Activated T-helper 17 cell treated with anti-CD3 and anti-CD28 coated beads, Interleukin-2, amount 50 U/mL, for 72 hours (primary cell): ENCODE measurements around the gene MVP. TPM values are rescaled to one million over a fixed set of nuclear protein-coding genes. Genes with fewer than 3 reads are reported as not detected.
A peak's percentile ranks its signal among the peaks of the same experiment; 100 is the strongest.
"Not testable (repeated sequence)": the region's sequence is repeated elsewhere in the genome, so short reads cannot be mapped to it uniquely, and the experiment has no call there.

Experiments used
- ATAC-seq: fragments of 150-1000 bp; cut with Tn5 transposase; replicated peaks from 2 replicates; pipeline ENCODE4 v1.10.0; 2021; ENCODE audit warnings: mild to moderate bottlenecking, moderate library complexity
- H3K27ac Mint-ChIP-seq: one replicate; pipeline ENCODE4 v1.8.0; 2022; ENCODE audit warnings: mixed read lengths
- H3K27me3 Mint-ChIP-seq: one replicate; pipeline ENCODE4 v1.8.0; 2022; ENCODE audit warnings: mixed read lengths
- H3K36me3 Mint-ChIP-seq: one replicate; pipeline ENCODE4 v1.8.0; 2022; ENCODE audit warnings: low read depth, mild to moderate bottlenecking, mixed read lengths
- H3K4me1 Mint-ChIP-seq: one replicate; pipeline ENCODE4 v1.8.0; 2022; ENCODE audit warnings: mixed read lengths
- H3K4me3 Mint-ChIP-seq: one replicate; pipeline ENCODE4 v1.8.0; 2022; ENCODE audit warnings: mild to moderate bottlenecking, mixed read lengths
- H3K9me3 Mint-ChIP-seq: one replicate; pipeline ENCODE4 v1.8.0; 2022; ENCODE audit warnings: mixed read lengths
- total RNA-seq, 2 donors: library from RNA; stranded (reverse); gene quantifications; one replicate each; pipeline ENCODE4 v1.2.3, GENCODE V29; 2022

Gene MVP
- total RNA-seq, 2 donors from 2014 or later, result 101 to 133 TPM

GRCh38 chr16:29852654-29853053, 32.4 kb downstream of the MVP start:
- Mint-ChIP-seq H3K9me3 (no peaks in the 10 kb centered on the region), H3K4me3 (no peak overlapping the region), H3K27me3 (no peaks in the 10 kb centered on the region), H3K27ac (no peak overlapping the region), H3K4me1 (no peaks in the 10 kb centered on the region), H3K36me3 (peaks cover 33% of the 10 kb centered on the region)
- no peak for ATAC-seq

- H3K4me3 Mint-ChIP-seq, result no peak overlapping the region
- ATAC-seq, result peak; percentile 31
- H3K27ac Mint-ChIP-seq, result no peak overlapping the region
- H3K36me3 Mint-ChIP-seq, result peaks cover 30% of the 10 kb centered on the region
- no peaks in the 10 kb centered on the region for H3K9me3 Mint-ChIP-seq
- no peaks in the 10 kb centered on the region for H3K27me3 Mint-ChIP-seq
- H3K4me1 Mint-ChIP-seq, result no peaks in the 10 kb centered on the region
These were observed 34.3 kb downstream of the MVP start for GRCh38 chr16:29854520-29855100.

DNA sequence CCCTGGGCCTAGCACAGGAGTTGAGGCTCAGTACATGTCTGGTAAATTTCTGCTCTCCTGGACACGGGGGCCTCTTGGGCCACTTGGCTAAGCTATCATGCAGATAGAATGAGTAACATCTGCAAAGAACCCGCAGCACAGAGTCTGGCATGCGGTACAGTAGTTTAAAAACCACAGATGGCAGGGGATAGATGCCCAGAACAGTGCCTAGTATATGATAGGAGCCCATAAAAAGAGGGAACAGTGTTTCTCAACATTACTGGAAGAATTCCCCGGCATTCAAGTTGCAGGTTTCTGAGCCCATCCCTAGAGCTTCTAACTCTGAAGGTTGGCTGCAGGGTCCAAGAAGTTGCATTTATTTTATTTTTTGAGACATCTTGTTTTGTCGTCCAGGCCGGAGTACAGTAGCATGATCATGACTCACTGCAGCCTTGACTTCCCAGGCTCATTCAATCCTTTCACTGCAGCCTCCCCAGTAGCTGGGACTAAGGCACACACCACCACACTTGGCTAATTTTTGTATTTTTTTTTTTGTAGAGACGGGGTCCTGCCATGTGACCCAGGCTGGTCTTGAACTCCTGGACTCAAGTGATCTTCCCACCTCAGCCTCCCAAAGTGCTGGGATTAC, 37.0 kb downstream of the MVP start:
- no peaks in the 10 kb centered on the region for H3K27me3 Mint-ChIP-seq
- H3K9me3 Mint-ChIP-seq, result no peaks in the 10 kb centered on the region
- H3K27ac Mint-ChIP-seq, result no peak overlapping the region
- H3K36me3 Mint-ChIP-seq, result peaks cover 34% of the 10 kb centered on the region
- H3K4me3 Mint-ChIP-seq, result no peak overlapping the region
- ATAC-seq, result no peak
- H3K4me1 Mint-ChIP-seq, result peaks cover 6% of the 10 kb centered on the region

- H3K4me3 Mint-ChIP-seq, result no peak overlapping the region
- peaks cover 37% of the 10 kb centered on the region for H3K36me3 Mint-ChIP-seq
- H3K27me3 Mint-ChIP-seq, result no peaks in the 10 kb centered on the region
- peaks cover 6% of the 10 kb centered on the region for H3K4me1 Mint-ChIP-seq
- no peak overlapping the region for H3K27ac Mint-ChIP-seq
- ATAC-seq, result no peak
- no peaks in the 10 kb centered on the region for H3K9me3 Mint-ChIP-seq
These were observed 38.0 kb downstream of the MVP start for GRCh38 chr16:29858149-29858849.

GRCh38 chr16:29858974-29859373, 38.7 kb downstream of the MVP start:
- peaks cover 6% of the 10 kb centered on the region for H3K4me1 Mint-ChIP-seq
- no peak overlapping the region for H3K27ac Mint-ChIP-seq
- H3K4me3 Mint-ChIP-seq, result no peak overlapping the region
- no peaks in the 10 kb centered on the region for H3K9me3 Mint-ChIP-seq
- no peaks in the 10 kb centered on the region for H3K27me3 Mint-ChIP-seq
- peaks cover 37% of the 10 kb centered on the region for H3K36me3 Mint-ChIP-seq
- no peak for ATAC-seq

GRCh38 chr16:29860218-29860617, 40.0 kb downstream of the MVP start:
- Mint-ChIP-seq H3K36me3 (peaks cover 37% of the 10 kb centered on the region), H3K27me3 (no peaks in the 10 kb centered on the region), H3K4me3 (peak overlapping the region; percentile 97), H3K27ac (peak overlapping the region; percentile 29), H3K9me3 (no peaks in the 10 kb centered on the region), H3K4me1 (peaks cover 6% of the 10 kb centered on the region)
- no peak for ATAC-seq

- ATAC-seq, result no peak
- H3K36me3 Mint-ChIP-seq, result peaks cover 37% of the 10 kb centered on the region
- peak overlapping the region; percentile 97 for H3K27ac Mint-ChIP-seq
- H3K27me3 Mint-ChIP-seq, result no peaks in the 10 kb centered on the region
- peak overlapping the region; percentile 97 for H3K4me3 Mint-ChIP-seq
- H3K4me1 Mint-ChIP-seq, result peaks cover 6% of the 10 kb centered on the region
- H3K9me3 Mint-ChIP-seq, result no peaks in the 10 kb centered on the region
These were observed 42.2 kb downstream of the MVP start for GRCh38 chr16:29862383-29862883.

DNA sequence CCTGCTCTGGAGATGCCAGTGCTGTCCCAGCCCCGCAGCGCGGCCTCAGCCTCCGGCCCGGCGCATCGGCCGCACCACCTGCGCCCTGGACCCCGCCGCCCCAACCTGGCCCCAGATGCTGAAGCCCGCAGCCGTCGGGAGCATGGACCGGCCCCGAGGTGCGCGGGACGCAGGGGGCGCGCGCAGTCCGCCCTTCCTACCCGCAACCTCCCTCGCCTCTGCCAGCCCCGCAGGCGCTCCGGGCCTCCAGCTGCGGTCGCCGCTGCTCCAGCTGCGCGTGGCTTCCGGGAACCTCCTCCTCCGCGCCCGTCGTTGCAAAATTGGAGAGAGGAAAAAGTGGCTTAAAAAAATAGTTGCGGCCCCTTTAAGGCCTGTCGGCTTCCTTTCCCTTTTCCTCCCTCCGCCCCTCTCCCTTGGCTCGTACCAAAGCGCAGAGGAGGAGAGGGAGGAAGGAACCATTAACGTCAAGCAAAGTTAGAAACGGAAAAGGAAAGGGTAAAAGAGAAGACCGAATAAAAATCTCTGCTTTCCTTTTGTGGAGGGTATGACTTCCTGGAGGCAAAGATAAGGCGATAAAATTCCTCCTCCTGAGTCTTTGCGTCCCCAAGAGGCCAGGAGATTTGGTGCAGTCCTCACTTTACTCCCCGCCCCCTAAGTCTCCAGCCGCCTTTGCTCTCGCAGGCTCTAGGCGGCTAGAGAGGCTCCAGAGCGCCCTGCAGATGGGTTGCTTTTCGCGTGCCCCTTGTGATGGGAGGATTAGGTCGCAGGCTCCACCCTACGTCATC, 42.8 kb downstream of the MVP start, which contains the start of gene CDIPT:
TSS of gene CDIPT (minus strand) at position 343 of the 785 bp plus-strand sequence. CDS start 369 bp downstream, outside the sequence.
- Mint-ChIP-seq H3K4me1 (peaks cover 6% of the 10 kb centered on the region), H3K27me3 (no peaks in the 10 kb centered on the region), H3K36me3 (peaks cover 36% of the 10 kb centered on the region), H3K4me3 (peak within 1 kb of the TSS; percentile 97), H3K27ac (peak within 1 kb of the TSS; percentile 97), H3K9me3 (no peaks in the 10 kb centered on the region)
- peak; percentile 98 for ATAC-seq

- Mint-ChIP-seq H3K27me3 (no peaks in the 10 kb centered on the region), H3K36me3 (peaks cover 30% of the 10 kb centered on the region), H3K9me3 (no peaks in the 10 kb centered on the region), H3K4me1 (peaks cover 6% of the 10 kb centered on the region), H3K4me3 (peak overlapping the region; percentile 97), H3K27ac (peak overlapping the region; percentile 97)
- ATAC-seq, result no peak
These were observed 43.4 kb downstream of the MVP start for GRCh38 chr16:29863669-29863984.

DNA sequence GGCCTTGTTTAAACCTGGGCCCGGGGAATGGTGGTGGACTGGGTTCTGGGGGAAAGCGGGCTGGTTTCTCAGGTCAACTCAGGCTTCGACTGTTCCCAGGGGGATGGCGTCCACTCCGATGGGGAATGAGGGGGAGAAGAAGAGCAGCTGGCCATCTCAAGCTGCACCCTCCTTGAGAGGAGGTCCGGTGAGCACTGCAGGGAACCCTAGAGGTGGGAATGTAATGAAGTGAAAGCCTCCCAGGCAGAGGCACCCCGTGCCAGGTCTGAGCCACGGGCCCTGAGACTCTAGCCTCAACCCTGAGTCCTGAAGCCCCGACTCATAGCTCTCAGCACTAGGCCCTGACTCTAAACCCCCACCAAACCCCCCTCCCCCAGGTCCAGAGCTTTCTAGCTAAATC, 43.9 kb downstream of the MVP start:
- Mint-ChIP-seq H3K4me3 (peak overlapping the region; percentile 97), H3K27ac (no peak overlapping the region), H3K9me3 (no peaks in the 10 kb centered on the region), H3K36me3 (peaks cover 24% of the 10 kb centered on the region), H3K27me3 (no peaks in the 10 kb centered on the region), H3K4me1 (peaks cover 6% of the 10 kb centered on the region)
- no peak for ATAC-seq

GRCh38 chr16:29868396-29869009, 48.2 kb downstream of the MVP start:
- Mint-ChIP-seq H3K27me3 (no peaks in the 10 kb centered on the region), H3K36me3 (no peaks in the 10 kb centered on the region), H3K9me3 (no peaks in the 10 kb centered on the region), H3K4me3 (no peak overlapping the region), H3K27ac (no peak overlapping the region), H3K4me1 (no peaks in the 10 kb centered on the region)
- ATAC-seq, result no peak

- not testable (repeated sequence) for H3K9me3 Mint-ChIP-seq, H3K4me3 Mint-ChIP-seq, H3K27ac Mint-ChIP-seq, H3K4me1 Mint-ChIP-seq, H3K36me3 Mint-ChIP-seq, ATAC-seq, H3K27me3 Mint-ChIP-seq
These were observed 48.8 kb downstream of the MVP start for GRCh38 chr16:29869067-29869466.

- no peaks in the 10 kb centered on the region for H3K9me3 Mint-ChIP-seq
These were observed 51.7 kb downstream of the MVP start for GRCh38 chr16:29871822-29872546.

More at GRCh38 chr16:29871822-29872546, 51.7 kb downstream of the MVP start:
- no peak for ATAC-seq
- H3K36me3 Mint-ChIP-seq, result no peaks in the 10 kb centered on the region
- no peak overlapping the region for H3K4me3 Mint-ChIP-seq
- H3K27ac Mint-ChIP-seq, result no peak overlapping the region
- H3K4me1 Mint-ChIP-seq, result peaks cover 4% of the 10 kb centered on the region
- peaks cover 5% of the 10 kb centered on the region for H3K27me3 Mint-ChIP-seq
